Transverse colon (tissue), 4 donors: ENCODE measurements around the gene ANKRD11. TPM values are rescaled to one million over a fixed set of nuclear protein-coding genes. Genes with fewer than 3 reads are reported as not detected.

ENCODE experiments used
- DNase-seq: peaks from one replicate; pipeline ENCODE4 v3.0.0-alpha.2; 2019
- H3K27ac ChIP-seq, 4 donors: fragments of 200-600 bp; sonication (generic); 2 replicates each; pipeline ENCODE4 v1.5.1; 2016 to 2018; ENCODE audit warnings: inconsistent platforms in 4 of 4
- H3K27me3 ChIP-seq: fragments of 200-600 bp; sonication (generic); 2 replicates; pipeline ENCODE4 v1.5.1; 2017; ENCODE audit warnings: inconsistent platforms
- H3K36me3 ChIP-seq, 4 donors: fragments of 200-600 bp; sonication (generic); 2 replicates each; pipeline ENCODE4 v1.5.1; 2017 to 2019; ENCODE audit warnings: inconsistent platforms in 4 of 4
- H3K4me1 ChIP-seq, 4 donors: fragments of 200-600 bp; sonication (generic); 2 replicates each; pipeline ENCODE4 v1.5.1; 2017 to 2020; ENCODE audit warnings: inconsistent platforms in 4 of 4
- H3K4me3 ChIP-seq, 4 donors: fragments of 200-600 bp; sonication (generic); 1 replicate in 1 of 4; 2 replicates in 3 of 4; pipeline versions ENCODE4 v1.5.1 to v1.6.1; 2017 to 2019; ENCODE audit warnings: inconsistent platforms in 4 of 4
- H3K9me3 ChIP-seq, 2 donors: fragments of 200-600 bp; sonication (generic); 2 replicates each; pipeline ENCODE4 v1.5.1; 2017 to 2019; ENCODE audit warnings: inconsistent platforms in 2 of 2
- EP300 ChIP-seq: sonication (generic); formaldehyde crosslinking; IDR thresholded peaks from one replicate; pipeline ENCODE4 v1.6.1; 2017; ENCODE audit warnings: antibody characterized with exemption, low read depth
- POLR2A ChIP-seq: fragments of 450-650 bp; IDR thresholded peaks from one replicate; pipeline ENCODE4 v1.6.1; 2016; ENCODE audit warnings: antibody characterized with exemption, mild to moderate bottlenecking, moderate library complexity
- POLR2AphosphoS5 ChIP-seq, 3 donors: sonication (generic); formaldehyde crosslinking; IDR thresholded peaks; one replicate each; pipeline ENCODE4 v1.6.1; 2016; ENCODE audit warnings: antibody characterized with exemption in 3 of 3
- WGBS, 2 donors: methylation state at CpG; one replicate each; pipeline ENCODE4 v1.1.5; 2018; ENCODE audit warnings: low coverage in 1 of 2; 5-methylcytosine and 5-hydroxymethylcytosine counted together
- in situ Hi-C, 4 donors: fragments of 200-750 bp; cut with MboI; loops; one replicate each; pipeline versions ENCODE4 v1.15.0 to v1.15.1; 2017; ENCODE audit warnings: low sequenced_read_pairs in 3 of 4, low pct_ligation_motif_present in 1 of 4, low pct_unique_long_range_greater_than_20kb in 1 of 4
- intact Hi-C: fragments of 100-400 bp; cut with DNase I; formaldehyde crosslinking; loops from one replicate; pipeline ENCODE4 v1.15.1; 2023; ENCODE audit warnings: low total_unique reads
- total RNA-seq, 4 donors: library from RNA; depleted of rRNA; stranded (reverse); fragments of >200 nt; gene quantifications; one replicate each; pipeline ENCODE4 v1.1.0, GENCODE V29; 2016
- TF ChIP-seq, protein P1 (sequence below), 5 experiments: fragments of 200-600 bp in 3 of 5; fragments of 450-650 bp in 2 of 5; sonication (generic) in 3 of 5; IDR thresholded peaks; 1 replicate in 2 of 5; 2 replicates in 3 of 5; pipeline ENCODE4 v1.5.1; 2016 to 2017; ENCODE audit warnings: antibody characterized with exemption in 5 of 5, inconsistent platforms in 3 of 5, mild to moderate bottlenecking in 2 of 5, moderate library complexity in 1 of 5

The ANKRD11 gene
- total RNA-seq, 4 donors from 2014 or later, result 109 to 281 (median 142) TPM

GRCh38 chr16:89489040-89489897 lies 1.1 kb downstream of the ANKRD11 start:
- Histone ChIP-seq H3K9me3 (no peaks in the 10 kb centered on the region), H3K27ac (peak overlapping the region; percentile 98 to 100 (median 100)), H3K36me3 (no peaks in the 10 kb centered on the region), H3K27me3 (no peaks in the 10 kb centered on the region), H3K4me3 (peak overlapping the region; percentile 93 to 100 (median 99)), H3K4me1 (peaks cover 40 to 68% (median 51%) of the 10 kb centered on the region in 4 donors)
- peak; percentile 88 for DNase-seq
- intact Hi-C loops (loop anchor here (10.0 kb wide), 1 partner anchor 154 kb away; no protein-coding TSS in a partner anchor), in situ Hi-C loops (loop anchor here in 1 of 4 donors (10.0 kb wide), 1 partner anchor 74 kb away; no protein-coding TSS in a partner anchor)
- TF ChIP-seq, protein P1, sequence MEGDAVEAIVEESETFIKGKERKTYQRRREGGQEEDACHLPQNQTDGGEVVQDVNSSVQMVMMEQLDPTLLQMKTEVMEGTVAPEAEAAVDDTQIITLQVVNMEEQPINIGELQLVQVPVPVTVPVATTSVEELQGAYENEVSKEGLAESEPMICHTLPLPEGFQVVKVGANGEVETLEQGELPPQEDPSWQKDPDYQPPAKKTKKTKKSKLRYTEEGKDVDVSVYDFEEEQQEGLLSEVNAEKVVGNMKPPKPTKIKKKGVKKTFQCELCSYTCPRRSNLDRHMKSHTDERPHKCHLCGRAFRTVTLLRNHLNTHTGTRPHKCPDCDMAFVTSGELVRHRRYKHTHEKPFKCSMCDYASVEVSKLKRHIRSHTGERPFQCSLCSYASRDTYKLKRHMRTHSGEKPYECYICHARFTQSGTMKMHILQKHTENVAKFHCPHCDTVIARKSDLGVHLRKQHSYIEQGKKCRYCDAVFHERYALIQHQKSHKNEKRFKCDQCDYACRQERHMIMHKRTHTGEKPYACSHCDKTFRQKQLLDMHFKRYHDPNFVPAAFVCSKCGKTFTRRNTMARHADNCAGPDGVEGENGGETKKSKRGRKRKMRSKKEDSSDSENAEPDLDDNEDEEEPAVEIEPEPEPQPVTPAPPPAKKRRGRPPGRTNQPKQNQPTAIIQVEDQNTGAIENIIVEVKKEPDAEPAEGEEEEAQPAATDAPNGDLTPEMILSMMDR (IDR thresholded peaks at IDR 0.05), result peak; percentile 36 to 64 (median 38)
- TF ChIP-seq POLR2A (peak; percentile 72), POLR2AphosphoS5 (IDR thresholded peaks at IDR 0.05) (peak; percentile 68 to 90 (median 87)), EP300 (no peak)
- WGBS, 2 donors, result 0 to 1% methylated on average over 2 to 34 of the region's 71 CpGs

GRCh38 chr16:89485701-89486246 lies 4.6 kb downstream of the ANKRD11 start:
- no peak for DNase-seq
- no peak for TF ChIP-seq EP300
- TF ChIP-seq POLR2A, result no peak
- TF ChIP-seq, protein P1 (IDR thresholded peaks at IDR 0.05), result no peak
- no peak for TF ChIP-seq POLR2AphosphoS5 (IDR thresholded peaks at IDR 0.05)
- H3K27me3 ChIP-seq, result no peaks in the 10 kb centered on the region
- H3K4me3 ChIP-seq, result no peak overlapping the region
- peak overlapping the region; percentile 22 to 85 (median 84) for H3K27ac ChIP-seq
- in situ Hi-C loops, result loop anchor here in 1 of 4 donors (10.0 kb wide), 1 partner anchor 71 kb away; no protein-coding TSS in a partner anchor
- intact Hi-C loops, result loop anchor here (10.0 kb wide), 1 partner anchor 151 kb away; no protein-coding TSS in a partner anchor
- H3K9me3 ChIP-seq, result no peaks in the 10 kb centered on the region
- WGBS, 2 donors, result 36 to 63% methylated on average over 3 to 4 of the region's 4 CpGs
- peaks cover 63 to 80% (median 73%) of the 10 kb centered on the region in 4 donors for H3K4me1 ChIP-seq
- no peaks in the 10 kb centered on the region for H3K36me3 ChIP-seq

DNA sequence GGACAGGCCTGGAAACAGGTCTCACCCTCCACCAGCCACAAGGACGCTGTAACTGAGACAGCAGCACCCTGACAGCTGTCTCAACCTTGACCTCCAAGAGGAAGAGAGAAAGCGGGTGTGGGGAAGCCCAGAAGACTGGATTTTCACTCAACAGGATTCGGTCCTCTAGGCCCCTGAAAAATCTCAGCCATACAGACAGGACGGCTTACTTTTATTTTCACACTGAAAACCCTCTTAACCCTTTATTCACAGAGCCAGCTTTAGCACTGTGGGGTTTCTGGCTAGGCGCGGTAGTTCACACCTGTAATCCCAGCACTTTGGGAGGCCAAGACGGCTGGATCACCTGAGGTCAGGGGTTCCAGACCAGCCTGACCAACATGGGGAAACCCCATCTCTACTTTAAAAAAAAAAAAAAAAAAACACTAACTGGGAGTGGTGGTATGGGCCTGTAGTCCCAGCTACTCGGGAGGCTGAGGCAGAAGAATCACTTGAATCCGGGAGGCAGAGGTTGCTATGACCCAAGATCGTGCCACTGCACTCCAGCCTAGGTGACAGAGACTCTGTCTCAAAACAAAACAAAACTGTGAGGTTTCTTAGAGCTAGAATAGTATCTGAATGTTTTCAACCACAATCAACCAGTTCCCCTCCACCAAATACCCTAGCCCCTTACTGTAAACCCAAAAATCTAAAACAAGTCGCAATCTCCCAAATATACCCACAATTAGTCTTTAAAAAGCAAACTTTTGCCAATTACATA lies 5.3 kb downstream of the ANKRD11 start:
- TF ChIP-seq POLR2A, result no peak
- TF ChIP-seq, protein P1 (IDR thresholded peaks at IDR 0.05), result peak in 1 of 5 experiments; percentile 7
- TF ChIP-seq EP300, result no peak
- no peaks in the 10 kb centered on the region for H3K9me3 ChIP-seq
- intact Hi-C loops, result loop anchor here (10.0 kb wide), 1 partner anchor 150 kb away; no protein-coding TSS in a partner anchor
- no peaks in the 10 kb centered on the region for H3K27me3 ChIP-seq
- no peak overlapping the region for H3K4me3 ChIP-seq
- H3K4me1 ChIP-seq, result peaks cover 66 to 84% (median 77%) of the 10 kb centered on the region in 4 donors
- peak; percentile 52 for DNase-seq
- H3K36me3 ChIP-seq, result no peaks in the 10 kb centered on the region
- peak overlapping the region; percentile 22 to 85 (median 84) for H3K27ac ChIP-seq
- in situ Hi-C loops, result loop anchor here in 1 of 4 donors (10.0 kb wide), 1 partner anchor 70 kb away; no protein-coding TSS in a partner anchor
- 36 to 52% methylated on average over 4 to 11 of the region's 11 CpGs for whole genome bisulfite sequencing, 2 donors
